GM21526 (cell line): ENCODE data around the gene OST4.

Experiments used
- ATAC-seq: cut with Tn5 transposase; IDR thresholded peaks from one replicate; pipeline ENCODE4 v1.9.1; 2021; ENCODE audit warnings: moderate library complexity; ENCODE audit not compliant: unreplicated experiment, low FRiP score

Gene OST4

GRCh38 chr2:27093430-27094352, 22.2 kb upstream of the OST4 start:
- ATAC-seq: no peak

GRCh38 chr2:27092696-27093429, 21.4 kb upstream of the OST4 start:
- ATAC-seq: no peak

DNA sequence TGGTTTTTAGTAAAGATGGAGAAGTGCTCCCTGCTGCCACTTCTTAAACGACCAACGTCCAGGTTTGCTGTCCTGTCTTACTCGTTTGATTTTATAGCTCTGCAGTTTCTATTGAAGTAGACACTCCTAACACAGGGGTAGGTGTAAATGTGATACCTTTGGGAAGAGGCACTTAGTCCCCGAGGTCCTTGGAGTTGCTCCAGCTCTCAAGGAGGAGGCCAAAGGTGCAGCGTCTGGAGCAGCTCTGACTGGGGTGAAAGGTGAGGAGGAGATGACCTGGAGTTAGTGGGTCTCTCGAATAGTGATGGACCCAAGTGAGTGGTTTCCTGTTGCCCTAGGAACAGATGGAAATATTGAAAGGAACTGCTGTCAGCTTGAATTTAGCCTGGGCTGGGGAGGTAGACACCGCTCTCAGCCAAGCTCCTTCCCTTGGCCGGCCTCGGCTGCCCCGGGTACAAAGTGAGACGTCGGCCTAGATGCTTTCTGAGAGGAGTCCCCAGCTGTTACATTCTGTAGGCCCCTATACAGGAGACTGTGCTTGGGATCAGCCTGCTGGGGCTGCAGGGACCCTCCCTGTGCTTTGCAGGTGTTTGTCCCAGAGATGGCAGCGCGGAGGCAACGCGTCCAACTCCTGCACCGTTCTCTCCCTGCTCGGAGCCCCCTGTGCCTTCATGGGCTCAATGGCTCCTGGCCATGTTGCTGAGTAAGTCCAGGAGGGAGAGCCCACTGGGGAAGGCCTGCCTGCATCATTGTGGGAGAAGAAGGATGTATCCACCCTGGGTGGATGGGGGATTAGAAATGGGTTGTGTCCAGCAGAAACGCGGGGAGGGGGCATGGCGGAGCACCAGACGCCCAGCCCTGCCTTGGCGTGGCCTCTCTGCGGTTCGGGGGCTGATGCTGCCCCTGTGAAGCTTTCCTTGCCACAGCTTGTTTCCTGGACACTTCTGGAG, 20.6 kb upstream of the OST4 start:
- no peak for ATAC-seq

DNA sequence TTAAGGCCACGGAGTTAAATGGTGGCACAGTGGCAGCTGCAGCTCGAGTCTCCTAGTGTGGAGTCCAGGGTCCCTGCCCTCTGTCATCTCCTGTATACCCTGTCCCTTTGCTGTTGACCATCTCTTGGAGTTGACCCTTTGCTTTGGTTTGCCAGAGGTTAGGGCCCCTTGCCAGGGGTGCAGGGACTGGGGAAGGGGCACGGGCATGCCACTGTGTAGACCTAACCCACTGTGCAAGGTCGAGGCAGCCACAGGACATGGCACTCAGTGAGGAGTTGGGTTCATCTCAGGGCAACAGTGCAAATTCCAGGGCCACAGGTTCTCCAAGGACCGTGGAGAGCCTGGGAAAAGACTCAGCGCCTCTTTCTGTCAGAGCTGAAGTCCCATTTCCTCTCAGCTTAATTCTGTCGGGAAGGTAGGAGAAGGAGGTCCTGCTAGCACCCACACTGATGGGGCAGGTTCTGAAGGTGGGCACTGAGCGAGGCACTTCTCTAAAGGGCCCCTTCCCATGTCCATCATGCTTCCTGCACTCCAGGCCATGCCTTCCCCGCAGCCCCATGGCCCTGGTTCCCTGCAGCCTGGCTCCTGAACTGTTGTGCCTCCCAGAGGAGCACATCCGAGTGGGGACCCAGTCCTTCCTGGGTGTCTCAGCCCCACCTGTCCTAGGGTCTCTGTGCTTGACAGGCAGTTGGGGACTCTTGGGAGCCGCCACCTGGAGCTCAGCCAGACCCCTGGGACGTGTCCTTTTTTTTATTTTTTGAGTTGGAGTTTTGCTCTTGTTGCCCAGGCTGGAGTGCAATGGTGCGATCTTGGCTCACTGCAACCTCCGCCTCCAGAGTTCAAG, 17.9 kb upstream of the OST4 start:
- ATAC-seq: no peak

GRCh38 chr2:27088634-27089033, 17.2 kb upstream of the OST4 start:
- ATAC-seq: no peak

DNA sequence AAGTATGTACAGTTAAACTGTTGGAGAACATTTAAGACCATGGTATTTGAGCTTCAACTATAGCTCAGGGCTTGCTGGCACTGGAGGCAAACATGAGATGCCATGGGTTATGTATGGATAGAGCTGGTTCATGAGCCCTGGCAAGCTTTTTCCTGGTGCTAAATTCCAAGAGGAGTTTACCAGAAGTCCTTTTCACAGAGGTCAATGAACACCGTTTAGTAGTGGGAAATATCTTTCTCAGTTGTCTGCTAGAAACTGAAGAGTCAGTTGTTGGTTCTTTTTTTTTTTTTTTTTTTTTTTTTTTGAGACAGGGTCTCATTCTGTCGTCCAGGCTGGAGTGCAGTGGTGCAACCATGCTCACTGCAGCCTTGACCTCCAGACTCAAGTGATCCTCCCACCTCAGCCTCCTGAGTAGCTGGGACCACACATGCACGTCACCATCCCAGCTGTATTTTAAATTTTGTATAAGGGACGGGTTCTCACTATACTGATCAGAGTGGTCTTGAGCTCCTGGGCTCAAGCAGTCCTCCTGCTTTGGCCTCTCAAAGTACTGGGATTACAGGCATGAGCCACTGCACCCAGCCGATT, 16.5 kb upstream of the OST4 start:
- ATAC-seq: no peak

- peak; percentile 61 for ATAC-seq
Observed at GRCh38 chr2:27086724-27087593, 15.5 kb upstream of the OST4 start, which contains the start of gene KHK. Gene KHK (plus strand): TSS chr2:27086772. CDS start chr2:27087260, 488 bp downstream.

- peak; percentile 51 for ATAC-seq
Observed at GRCh38 chr2:27086090-27086723, 14.8 kb upstream of the OST4 start.

DNA sequence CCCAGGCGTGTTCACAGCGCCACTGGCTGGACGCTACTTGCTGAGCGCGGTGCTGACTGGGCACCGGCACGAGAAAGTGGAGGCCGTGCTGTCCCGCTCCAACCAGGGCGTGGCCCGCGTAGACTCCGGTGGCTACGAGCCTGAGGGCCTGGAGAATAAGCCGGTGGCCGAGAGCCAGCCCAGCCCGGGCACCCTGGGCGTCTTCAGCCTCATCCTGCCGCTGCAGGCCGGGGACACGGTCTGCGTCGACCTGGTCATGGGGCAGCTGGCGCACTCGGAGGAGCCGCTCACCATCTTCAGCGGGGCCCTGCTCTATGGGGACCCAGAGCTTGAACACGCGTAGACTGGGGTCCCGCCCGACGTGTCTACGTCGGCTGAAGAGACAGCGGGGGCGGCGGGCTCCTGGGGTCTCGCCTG, 14.2 kb upstream of the OST4 start:
- peak; percentile 6 for ATAC-seq

- no peak for ATAC-seq
Observed at GRCh38 chr2:27085062-27085672, 13.7 kb upstream of the OST4 start.

DNA sequence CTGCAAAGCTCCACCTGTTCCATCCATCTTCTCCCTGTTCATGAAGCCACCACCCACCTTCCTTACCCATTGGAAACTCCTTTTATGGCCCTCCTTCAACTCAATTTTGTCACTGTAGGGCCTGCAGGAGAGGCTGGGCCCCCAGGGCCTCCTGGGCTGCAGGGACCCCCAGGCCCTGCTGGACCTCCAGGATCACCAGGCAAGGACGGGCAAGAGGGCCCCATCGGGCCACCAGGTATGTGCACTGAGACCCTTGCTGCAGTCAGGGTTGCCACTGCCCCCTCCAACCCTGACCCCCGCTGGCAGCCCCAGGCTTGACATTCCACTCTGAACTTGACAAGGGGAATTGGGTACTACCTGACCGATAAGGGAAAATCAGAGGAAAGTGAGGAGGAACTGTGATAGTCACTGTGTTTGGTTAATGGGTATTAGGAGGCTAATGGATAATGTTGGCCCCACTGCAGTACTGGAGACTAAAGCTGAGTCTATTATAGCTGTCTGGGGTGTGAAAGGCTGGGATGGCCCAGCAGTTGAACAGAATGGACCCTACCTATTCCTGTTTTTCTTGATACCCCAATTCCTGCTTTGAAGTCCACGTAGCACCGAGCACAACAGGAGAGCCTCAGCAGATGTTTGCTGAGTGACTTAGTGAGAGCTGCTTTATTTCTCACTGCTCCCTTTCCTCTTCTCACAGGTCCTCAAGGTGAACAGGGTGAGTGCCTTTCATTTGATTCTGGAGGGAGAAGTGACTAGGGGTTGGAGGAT, 13.0 kb upstream of the OST4 start:
- ATAC-seq: no peak

DNA sequence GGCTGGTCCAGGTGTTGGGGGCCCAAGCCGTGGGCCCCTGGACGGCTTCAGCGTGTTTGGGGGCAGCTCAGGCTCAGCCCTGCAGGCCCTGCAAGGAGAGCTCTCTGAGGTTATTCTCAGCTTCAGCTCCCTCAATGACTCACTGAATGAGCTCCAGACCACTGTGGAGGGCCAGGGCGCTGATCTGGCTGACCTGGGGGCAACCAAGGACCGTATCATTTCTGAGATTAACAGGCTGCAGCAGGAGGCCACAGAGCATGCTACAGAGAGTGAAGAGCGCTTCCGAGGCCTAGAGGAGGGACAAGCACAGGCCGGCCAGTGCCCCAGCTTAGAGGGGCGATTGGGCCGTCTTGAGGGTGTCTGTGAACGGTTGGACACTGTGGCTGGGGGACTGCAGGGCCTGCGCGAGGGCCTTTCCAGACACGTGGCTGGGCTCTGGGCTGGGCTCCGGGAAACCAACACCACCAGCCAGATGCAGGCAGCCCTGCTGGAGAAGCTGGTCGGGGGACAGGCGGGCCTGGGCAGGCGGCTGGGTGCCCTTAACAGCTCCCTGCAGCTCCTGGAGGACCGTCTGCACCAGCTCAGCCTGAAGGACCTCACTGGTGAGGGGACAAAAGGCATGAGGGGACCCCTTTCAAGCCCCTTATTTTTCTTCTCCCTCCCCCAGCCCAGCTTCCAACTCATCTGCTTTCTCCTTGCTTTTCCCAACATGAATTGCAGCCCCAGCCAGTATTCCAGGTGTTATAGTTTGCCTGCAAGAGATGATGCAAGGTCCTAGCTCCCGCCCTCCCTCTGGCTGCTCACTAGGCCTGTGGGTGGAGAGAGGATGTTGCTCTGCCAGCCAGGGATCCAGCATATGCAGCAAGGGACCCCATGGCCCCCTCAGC, 12.2 kb upstream of the OST4 start:
- no peak for ATAC-seq

DNA sequence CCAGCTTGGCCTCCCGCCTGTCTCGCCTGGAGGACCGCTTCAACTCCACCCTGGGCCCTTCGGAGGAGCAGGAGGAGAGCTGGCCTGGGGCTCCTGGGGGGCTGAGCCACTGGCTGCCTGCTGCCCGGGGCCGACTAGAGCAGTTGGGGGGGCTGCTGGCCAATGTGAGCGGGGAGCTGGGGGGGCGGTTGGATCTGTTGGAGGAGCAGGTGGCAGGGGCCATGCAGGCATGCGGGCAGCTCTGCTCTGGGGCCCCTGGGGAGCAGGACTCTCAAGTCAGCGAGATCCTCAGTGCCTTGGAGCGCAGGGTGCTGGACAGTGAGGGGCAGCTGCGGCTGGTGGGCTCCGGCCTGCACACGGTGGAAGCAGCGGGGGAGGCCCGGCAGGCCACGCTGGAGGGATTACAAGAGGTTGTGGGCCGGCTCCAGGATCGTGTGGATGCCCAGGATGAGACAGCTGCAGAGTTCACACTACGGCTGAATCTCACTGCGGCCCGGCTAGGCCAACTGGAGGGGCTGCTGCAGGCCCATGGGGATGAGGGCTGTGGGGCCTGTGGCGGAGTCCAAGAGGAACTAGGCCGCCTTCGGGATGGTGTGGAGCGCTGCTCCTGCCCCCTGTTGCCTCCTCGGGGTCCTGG, 11.4 kb upstream of the OST4 start:
- no peak for ATAC-seq

DNA sequence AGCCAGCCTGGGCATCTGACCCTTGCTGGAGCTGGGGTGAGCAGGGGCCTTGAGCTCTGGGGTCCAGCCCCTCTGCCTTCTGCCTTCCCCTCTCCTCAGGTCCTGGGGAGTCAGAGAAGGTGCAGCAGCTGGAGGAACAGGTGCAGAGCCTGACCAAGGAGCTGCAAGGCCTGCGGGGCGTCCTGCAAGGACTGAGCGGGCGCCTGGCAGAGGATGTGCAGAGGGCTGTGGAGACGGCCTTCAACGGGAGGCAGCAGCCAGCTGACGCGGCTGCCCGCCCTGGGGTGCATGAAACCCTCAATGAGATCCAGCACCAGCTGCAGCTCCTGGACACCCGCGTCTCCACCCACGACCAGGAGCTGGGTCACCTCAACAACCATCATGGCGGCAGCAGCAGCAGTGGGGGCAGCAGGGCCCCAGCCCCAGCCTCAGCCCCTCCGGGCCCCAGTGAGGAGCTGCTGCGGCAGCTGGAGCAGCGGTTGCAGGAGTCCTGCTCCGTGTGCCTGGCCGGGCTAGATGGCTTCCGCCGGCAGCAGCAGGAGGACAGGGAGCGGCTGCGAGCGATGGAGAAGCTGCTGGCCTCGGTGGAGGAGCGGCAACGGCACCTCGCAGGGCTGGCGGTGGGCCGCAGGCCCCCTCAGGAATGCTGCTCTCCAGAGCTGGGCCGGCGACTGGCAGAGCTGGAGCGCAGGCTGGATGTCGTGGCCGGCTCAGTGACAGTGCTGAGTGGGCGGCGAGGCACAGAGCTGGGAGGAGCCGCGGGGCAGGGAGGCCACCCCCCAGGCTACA, 10.7 kb upstream of the OST4 start:
- no peak for ATAC-seq

- ATAC-seq: no peak
Observed at GRCh38 chr2:27080603-27080936, 9.1 kb upstream of the OST4 start.
